AG20443 (cell line): ENCODE measurements around the gene PLCB3.

ENCODE experiments used
- DNase-seq: peaks from one replicate; pipeline ENCODE4 v3.0.0; 2012; ENCODE audit warnings: low spot score, mixed read lengths

PLCB3 gene

DNA sequence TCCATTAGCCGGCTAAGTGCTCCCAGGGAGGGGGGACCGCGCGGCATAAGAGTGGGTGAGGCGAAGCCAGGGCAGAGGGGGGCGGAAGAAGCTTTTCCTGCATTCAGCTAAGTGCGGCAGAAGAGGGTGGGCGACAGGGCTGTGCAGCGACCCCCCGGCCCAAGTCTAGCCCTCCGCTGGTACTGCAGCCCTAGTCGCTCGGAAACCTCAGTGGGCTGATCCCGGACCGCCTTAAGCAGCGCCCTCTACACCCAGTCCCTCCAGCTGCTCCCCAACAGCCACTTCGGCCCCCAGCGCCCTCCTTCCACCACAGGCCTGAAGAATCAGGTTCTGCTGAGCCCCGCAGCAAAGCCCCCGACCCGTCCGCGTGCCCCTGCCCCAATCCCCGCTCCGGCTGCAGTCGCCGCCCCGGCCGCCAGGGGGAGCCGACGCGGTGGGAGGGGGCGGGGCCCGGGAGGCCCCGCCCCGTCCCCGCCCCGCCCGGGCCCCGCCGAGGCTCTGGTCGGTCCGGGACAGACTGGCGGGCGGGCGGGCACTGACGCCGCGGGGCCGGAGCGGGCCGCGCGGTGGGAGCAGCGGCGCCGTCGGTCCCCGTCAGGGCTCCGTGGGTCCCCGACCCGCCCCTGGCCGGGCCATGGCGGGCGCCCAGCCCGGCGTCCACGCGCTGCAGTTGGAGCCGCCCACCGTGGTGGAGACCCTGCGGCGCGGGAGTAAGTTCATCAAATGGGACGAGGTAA is at the start of gene PLCB3:
Gene PLCB3 (plus strand): TSS at position 515 of the 737 bp plus-strand sequence. CDS start 120 bp downstream, at position 635.
- DNase-seq: peak; percentile 92

- DNase-seq: no peak
Observed at GRCh38 chr11:64201543-64201942, 49.8 kb upstream of the PLCB3 start.

DNA sequence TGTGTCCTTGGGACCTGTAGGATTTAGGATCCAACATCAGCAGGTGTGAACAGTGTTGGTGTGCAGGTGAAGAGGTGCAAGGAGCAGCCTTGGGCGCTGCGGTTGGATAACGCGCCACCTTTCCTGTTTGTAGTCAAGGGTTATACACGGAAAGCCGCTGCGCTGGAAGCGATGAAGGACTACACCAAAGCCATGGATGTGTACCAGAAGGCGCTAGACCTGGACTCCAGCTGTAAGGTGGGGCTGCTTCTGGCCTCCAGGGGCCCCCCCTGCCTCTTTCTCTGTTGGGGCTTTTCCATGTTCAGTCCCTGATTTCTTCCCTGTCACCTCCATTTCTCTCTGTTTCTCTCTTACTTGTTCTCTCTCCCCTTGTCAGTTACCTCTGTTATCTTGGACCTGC is 48.3 kb upstream of the PLCB3 start:
- no peak for DNase-seq

DNA sequence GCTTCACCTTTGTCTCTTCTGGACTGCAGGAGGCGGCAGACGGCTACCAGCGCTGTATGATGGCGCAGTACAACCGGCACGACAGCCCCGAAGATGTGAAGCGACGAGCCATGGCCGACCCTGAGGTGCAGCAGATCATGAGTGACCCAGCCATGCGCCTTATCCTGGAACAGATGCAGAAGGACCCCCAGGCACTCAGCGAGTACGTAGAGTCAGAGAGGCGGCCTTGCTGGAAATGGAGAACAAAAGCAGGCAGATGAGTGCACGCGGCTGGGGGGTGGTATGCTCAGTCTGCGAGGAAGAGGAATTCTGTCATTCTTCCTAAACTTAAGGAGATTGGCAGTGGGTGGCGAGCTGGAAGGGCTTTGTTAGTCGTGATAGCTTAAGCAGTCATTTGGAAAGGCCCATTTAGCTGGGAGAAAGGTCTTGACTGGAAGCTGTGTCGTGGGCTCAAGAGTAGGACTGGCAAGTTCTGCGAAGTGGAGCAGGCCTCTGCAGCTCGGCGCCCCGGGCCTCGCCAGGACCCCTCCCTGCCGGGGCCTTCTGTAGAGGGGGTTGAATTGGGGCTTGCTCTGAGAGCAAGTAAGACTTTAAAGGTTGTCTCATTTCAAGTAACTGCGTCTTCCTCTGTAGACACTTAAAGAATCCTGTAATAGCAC is 47.8 kb upstream of the PLCB3 start:
- no peak for DNase-seq

DNA sequence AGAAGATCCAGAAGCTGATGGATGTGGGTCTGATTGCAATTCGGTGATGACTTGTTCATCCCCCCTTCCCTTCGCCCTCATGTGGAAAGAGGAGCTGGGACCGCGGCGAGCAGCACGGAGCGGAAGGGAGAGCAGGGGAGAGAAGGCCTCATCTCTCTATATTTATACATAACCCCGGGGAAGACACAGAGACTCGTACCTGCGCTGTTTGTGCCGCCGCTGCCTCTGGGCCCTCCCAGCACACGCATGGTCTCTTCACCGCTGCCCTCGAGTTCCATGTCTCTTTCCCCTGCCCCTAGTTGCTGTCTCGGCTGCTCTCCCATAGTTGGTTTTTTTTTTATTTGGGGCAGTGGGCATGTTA is 47.3 kb upstream of the PLCB3 start:
- DNase-seq: no peak

DNA sequence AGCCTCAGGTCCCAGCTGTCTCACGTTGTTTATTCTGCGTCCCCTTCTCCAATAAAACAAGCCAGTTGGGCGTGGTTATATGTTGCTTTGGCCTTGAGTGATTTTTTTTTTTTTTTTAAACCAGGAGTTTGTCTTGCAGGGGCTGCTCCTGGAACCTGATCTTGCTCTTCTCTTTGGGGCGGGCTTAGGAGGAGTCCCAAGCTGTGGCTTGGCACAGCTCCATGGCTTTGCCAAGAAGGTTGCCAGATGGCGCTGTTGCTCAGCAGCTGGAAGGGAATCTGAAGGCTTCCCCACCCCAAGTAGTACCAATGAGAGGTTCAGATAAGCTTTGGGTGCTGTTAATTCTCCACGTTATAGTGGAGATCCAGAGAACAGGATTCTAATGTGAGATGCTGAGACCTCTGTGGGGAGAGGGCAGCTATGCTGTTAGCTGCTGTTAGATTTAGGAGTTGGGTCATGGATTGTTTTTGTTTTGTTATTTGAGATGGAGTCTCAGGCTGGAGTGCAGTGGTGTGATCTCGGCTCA is 46.8 kb upstream of the PLCB3 start:
- peak; percentile 94 for DNase-seq

GRCh38 chr11:64206457-64207255 is 44.7 kb upstream of the PLCB3 start, which contains the start of gene FERMT3:
TSS of gene FERMT3 (plus strand) at chr11:64206721. CDS start at chr11:64207365, 644 bp downstream.
- DNase-seq: no peak

- DNase-seq: peak; percentile 86
Observed at GRCh38 chr11:64207256-64208085, 43.9 kb upstream of the PLCB3 start.

GRCh38 chr11:64208086-64208795 is 43.1 kb upstream of the PLCB3 start:
- DNase-seq: no peak

DNA sequence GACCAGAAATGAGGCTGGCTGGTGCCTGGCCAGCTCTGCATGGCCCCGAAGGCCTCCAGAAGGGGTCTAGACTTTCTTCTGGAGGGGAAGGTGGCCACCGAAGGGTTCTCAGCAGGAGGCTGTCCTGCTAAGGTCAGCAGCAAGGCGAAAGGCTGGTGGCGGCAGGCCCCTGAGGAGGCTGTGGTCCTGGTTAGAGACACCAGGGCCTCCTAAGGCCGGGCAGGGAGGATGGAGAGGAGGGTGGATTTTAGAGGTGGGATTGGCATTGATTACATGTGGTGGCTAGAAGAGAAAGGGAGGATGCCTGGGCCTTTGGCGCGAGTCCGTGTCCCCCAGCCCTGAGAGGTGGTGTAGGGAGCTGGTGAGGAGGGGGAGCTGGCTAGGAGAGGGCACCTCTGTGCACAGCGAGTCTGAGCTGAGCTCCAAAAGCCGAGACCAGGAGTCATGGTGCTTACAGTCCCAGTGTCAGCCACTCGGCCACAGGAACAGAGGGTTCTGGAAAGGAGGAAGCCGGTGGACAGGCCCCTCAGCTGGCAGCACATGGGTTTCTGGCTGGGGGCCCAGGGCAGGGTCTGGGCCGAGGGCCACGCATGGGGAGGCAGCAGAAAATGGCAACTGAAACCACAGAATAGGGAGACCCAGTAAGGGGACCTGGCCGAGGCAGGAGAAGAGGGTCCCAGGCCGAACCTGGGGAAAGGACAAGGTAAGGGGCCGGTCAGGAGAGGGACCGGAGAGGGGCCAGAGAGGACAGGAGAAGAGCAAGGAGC is 42.4 kb upstream of the PLCB3 start:
- DNase-seq: no peak

DNA sequence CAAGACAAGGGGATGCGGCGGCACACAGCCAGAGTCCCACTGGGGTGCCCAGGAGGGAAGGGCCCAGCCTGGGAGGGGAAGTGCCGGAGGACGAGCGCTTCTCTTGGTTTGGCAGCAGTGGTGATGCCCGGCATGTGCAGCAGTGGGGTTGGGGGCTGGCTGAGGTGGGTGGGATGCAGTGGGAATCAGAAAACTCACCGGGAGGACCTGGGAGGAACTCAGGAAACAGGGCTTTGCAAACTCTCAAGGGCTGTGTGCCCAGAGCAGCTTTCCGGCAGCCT is 41.8 kb upstream of the PLCB3 start:
- no peak for DNase-seq

DNA sequence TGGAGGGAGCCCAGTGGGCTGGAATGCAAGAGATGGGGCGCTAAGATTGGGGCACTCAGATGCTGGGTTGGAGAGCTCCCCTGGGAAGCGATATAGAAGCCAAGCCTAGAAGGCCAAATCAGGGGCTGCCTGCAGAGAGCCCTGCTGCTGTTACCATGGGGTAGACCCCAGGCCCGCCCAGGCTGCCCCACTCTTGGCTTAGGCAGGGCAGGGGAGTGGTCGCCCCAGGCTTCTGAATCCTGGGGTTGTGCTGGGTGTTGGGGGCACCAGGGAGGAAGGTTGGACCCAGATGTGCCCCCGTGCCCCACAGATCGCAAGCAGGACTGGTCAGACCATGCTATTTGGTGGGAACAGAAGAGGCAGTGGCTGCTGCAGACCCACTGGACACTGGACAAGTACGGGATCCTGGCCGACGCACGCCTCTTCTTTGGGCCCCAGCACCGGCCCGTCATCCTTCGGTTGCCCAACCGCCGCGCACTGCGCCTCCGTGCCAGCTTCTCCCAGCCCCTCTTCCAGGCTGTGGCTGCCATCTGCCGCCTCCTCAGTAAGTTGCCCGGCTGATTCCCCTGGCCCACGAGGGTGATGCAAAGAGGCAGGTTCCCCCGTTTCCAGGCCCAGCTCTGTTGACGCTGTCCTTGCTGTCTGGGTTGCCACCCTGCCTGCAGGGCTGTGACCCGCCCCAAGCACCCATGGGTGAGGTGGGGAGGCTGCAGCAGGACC is 40.9 kb upstream of the PLCB3 start:
- DNase-seq: no peak

DNA sequence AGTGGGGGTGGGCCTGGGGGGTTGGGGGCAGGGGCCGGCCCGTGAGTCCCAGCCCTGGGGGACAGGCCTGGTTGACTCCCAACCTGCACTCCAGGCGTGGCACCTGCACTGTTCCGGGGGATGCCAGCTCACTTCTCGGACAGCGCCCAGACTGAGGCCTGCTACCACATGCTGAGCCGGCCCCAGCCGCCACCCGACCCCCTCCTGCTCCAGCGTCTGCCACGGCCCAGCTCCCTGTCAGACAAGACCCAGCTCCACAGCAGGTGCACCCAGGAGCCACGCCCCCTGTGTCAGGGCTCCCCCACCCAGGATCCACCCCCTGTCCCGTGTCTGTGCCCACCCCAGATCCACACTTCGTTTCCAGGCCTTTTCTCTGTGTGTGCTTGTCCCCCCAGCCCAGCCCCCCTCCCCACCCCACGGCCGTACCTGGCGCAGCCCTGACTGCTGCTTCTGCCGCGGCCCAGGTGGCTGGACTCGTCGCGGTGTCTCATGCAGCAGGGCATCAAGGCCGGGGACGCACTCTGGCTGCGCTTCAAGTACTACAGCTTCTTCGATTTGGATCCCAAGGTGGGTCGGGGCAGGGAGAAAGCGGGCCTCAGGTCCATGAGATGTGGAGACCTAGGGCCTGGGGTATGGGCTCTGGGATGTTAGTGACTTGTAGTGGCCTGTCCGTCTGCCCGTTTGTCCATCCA is 40.0 kb upstream of the PLCB3 start:
- DNase-seq: no peak

- DNase-seq: no peak
Observed at GRCh38 chr11:64216879-64217278, 34.5 kb upstream of the PLCB3 start.

DNA sequence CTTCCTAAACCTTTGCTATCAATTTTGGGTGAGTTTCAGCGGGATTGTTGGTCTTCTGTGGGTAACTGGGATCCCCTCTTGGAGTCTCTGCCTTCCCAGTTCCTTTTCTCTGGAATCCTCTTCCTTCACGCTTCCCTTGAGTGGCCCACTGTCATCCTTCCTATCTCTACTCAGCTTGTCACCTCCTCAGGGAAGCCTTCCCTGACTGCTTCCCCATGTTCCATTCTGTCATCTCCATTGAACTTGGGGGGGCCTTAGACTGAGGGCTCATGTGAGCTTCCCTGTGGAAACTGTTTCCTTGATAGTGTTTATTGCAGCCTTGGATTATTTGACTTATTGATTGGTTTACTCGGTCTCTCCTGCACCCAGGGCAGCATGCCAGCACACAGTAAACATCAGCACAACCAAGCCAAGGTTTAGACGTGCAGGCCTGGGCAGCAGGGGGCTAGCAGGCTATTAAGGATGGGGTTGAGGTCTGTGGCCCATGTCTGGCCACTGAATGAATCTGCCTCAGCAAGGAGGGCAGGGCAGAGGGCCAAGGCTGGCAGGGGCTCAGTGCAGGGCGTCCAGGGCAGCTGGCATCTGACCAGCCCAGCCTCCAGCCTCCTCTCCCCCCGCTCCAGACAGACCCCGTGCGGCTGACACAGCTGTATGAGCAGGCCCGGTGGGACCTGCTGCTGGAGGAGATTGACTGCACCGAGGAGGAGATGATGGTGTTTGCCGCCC is 32.5 kb upstream of the PLCB3 start:
- no peak for DNase-seq

- no peak for DNase-seq
Observed at GRCh38 chr11:64219354-64219684, 32.0 kb upstream of the PLCB3 start.

DNA sequence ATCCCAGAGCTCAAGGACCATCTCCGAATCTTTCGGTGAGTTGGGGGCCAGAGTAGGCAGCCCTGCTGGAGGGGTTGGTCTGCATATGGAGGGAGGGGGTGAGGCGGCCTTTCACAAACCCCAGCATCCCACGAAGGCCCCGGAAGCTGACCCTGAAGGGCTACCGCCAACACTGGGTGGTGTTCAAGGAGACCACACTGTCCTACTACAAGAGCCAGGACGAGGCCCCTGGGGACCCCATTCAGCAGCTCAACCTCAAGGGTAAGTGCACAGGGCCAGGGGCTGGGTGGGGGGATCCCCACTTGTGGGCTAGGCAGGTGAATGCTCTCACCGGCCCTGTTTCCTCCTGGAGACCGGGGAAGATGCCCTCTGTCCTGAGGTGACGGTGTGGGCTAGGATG is 31.6 kb upstream of the PLCB3 start:
- DNase-seq: no peak

- no peak for DNase-seq
Observed at GRCh38 chr11:64220271-64220670, 31.1 kb upstream of the PLCB3 start.

- DNase-seq: no peak
Observed at GRCh38 chr11:64220798-64221197, 30.5 kb upstream of the PLCB3 start.
